ENCODE measurements around the gene MDGA2. TPM values are rescaled to one million over a fixed set of nuclear protein-coding genes. Genes with fewer than 3 reads are reported as not detected.

Gene MDGA2
- total RNA-seq, 4 donors from 2014 or later: 0.16 TPM; not detected in 3

DNA sequence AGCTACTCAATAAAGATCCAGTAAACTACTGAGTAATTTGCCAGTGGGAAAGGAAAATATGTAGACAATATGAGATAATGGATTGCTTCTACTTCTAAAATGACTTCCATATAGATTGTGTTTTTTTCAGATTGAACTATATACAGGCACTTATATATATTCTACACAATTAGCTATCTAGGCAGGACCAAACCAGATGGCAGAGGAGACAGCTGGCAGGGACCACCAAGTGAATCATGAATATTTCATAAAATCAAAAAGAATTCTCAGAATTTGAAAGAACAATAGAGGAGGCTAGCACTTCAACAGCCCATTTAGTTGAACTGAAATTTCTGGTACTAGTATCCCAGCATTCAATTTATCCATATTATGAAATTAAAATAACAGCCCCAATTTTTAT lies 685.8 kb downstream of the MDGA2 start:
- no peak for ATAC-seq (ENCODE audit: low FRiP score)
- TF ChIP-seq, protein P1, sequence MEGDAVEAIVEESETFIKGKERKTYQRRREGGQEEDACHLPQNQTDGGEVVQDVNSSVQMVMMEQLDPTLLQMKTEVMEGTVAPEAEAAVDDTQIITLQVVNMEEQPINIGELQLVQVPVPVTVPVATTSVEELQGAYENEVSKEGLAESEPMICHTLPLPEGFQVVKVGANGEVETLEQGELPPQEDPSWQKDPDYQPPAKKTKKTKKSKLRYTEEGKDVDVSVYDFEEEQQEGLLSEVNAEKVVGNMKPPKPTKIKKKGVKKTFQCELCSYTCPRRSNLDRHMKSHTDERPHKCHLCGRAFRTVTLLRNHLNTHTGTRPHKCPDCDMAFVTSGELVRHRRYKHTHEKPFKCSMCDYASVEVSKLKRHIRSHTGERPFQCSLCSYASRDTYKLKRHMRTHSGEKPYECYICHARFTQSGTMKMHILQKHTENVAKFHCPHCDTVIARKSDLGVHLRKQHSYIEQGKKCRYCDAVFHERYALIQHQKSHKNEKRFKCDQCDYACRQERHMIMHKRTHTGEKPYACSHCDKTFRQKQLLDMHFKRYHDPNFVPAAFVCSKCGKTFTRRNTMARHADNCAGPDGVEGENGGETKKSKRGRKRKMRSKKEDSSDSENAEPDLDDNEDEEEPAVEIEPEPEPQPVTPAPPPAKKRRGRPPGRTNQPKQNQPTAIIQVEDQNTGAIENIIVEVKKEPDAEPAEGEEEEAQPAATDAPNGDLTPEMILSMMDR (IDR thresholded peaks at IDR 0.05): no peak

DNA sequence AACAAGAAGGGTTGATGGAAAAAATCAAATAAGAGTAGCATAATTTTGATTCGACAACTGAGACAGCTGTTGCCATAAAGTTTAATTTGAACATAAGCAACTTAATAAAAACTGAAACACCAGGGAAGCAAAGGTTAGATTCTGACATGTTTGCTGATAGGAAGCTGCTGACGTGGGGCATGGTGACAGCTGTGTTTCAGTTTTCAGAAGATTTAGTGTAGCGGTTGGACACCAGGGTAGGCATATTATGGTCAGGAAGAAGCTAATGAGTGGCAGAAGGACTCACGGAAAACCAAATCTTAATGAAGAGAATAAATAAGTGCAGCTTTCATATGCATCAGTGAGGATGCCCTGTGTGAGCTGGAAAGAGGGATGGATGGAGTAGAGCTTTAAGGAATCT lies 687.1 kb downstream of the MDGA2 start:
- DNase-seq (ENCODE audit: low spot score): no peak
- TF ChIP-seq, protein P1 (IDR thresholded peaks at IDR 0.05): no peak
- no peak for ATAC-seq (ENCODE audit: low FRiP score)

More for the DNA sequence above, 685.8 kb downstream of the MDGA2 start:
- DNase-seq (ENCODE audit: low spot score): no peak

DNA sequence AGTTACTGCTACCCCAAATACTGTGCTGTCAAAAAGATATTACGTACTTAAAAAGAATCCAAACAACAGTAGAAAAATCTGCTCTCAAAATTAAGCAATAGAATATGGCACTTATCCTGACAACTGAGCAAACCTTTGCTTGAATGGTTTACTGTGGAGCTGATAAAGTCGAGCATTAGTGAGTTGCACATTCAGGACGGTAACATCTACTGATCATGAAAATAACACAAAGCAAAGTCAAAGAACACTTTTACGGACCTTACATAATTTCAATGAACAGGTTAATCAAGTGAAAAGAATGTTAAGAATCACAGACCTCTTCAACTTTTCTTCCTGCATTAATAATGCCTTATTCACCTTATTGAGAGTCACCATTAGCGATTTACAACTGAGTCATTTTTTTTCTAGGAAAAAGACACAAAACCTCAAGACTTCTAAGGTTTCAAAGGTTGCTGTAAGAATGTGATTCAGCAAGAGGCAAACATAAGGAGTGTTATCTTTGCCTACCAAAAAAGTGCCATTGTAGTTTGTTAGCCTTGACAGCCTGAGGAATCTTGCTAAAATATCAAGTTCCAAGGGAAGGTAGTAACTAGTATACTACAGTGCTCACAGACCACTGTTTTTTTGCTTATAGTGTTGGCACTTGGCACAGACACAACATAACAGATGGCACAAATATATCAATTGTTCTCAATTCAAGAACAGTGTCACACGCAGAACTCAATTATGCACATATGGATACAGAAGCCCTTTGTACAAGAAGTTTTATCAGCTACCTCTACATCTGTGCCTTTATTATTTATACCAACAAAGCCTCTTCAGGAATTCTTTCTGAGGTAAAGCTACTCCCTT lies 689.6 kb downstream of the MDGA2 start:
- DNase-seq (ENCODE audit: low spot score) (no peak), ATAC-seq (ENCODE audit: low FRiP score) (no peak)
- TF ChIP-seq, protein P1 (IDR thresholded peaks at IDR 0.05): no peak

DNA sequence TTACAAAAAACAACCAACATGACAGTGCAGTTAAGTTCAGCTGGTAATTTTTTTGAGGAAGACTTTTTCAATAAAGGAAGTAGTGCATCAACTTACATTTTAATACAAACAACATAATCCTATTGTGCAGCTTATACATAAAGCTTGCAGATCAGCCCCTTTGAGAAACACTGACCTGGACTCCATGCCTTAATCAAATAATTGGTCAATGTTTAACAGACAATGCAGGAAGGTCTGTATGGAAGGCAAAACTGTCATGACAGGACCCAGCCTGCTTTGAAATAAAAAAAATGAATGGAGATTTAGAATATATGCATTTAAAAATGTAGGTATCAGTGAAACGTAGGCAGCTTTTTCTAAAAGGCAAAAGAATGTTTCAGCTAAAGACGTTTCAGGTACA lies 702.1 kb downstream of the MDGA2 start:
- TF ChIP-seq, protein P1 (IDR thresholded peaks at IDR 0.05): no peak
- ATAC-seq (ENCODE audit: low FRiP score) (no peak), DNase-seq (ENCODE audit: low spot score) (no peak)

DNA sequence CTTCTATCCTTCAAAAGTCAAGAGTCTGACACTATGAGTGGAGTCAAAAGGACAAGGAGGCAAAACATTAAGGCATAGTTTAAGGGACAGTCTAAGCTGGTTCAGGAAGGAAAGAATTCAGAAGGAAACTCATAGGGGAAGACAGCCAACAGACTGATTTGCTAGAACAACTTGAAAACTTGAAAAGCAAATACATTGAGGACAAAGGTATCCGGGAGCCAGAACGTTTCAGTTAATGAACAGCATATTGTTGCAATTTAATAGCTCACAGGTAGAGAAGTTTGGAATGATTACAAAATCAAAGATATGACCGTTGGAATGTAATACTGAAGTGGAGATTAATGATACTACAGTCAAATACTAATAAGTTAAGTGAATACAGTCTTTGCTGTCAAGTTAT lies 711.0 kb downstream of the MDGA2 start:
- DNase-seq (ENCODE audit: low spot score) (no peak), ATAC-seq (ENCODE audit: low FRiP score) (no peak)
- TF ChIP-seq, protein P1 (IDR thresholded peaks at IDR 0.05): no peak

DNA sequence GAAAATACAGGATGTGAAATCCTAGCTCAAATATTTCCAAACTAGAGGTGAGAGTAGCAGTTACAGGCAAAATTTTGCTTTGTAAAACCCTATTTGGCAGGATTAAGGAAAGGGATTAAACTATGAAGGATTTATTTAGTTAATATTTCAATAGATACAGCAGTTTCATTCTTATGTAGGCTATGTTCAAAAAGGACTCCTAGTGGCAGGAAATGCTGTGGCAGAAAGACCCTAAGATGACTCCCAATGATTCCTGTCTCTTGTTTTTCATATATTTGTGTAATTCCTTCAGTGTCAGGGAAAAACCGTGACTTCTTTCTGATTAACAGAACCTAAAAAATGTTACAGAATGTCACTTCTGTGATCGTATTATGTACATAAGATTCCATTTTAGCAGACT lies 724.3 kb downstream of the MDGA2 start:
- TF ChIP-seq, protein P1 (IDR thresholded peaks at IDR 0.05): no peak
- DNase-seq (ENCODE audit: low spot score): no peak
- ATAC-seq (ENCODE audit: low FRiP score): no peak

DNA sequence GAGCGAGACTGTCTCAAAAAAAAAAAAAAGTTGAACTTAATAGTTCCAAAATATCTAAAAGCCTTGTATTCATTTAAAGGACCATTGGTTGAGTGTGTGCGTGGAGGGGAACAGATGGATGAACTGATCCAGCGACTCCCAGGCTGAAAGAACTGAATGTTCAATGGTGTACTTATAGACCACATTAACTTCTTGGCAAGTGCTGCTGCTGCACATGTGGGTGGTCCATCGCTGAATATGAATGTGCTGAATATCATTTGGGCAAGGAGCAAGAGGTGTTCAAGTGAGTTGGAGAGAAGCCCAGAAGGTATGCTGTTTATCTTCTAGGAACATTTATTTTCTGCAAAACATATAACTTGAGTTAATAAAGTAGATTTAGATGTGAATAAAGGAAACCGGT lies 734.8 kb downstream of the MDGA2 start:
- TF ChIP-seq, protein P1 (IDR thresholded peaks at IDR 0.05): no peak
- ATAC-seq (ENCODE audit: low FRiP score): no peak
- DNase-seq (ENCODE audit: low spot score): no peak

Measured in omental fat pad (tissue), 4 donors.